Ishikawa (cell line): ENCODE results near the gene HTRA3.

Experiments
- CREB1 ChIP-seq: IDR thresholded peaks from 2 replicates; pipeline ENCODE4 v1.6.1; 2012; ENCODE audit warnings: low read depth
- EP300 ChIP-seq: IDR thresholded peaks from 2 replicates; pipeline ENCODE4 v1.6.1; 2012; ENCODE audit warnings: borderline replicate concordance
- FOXM1 ChIP-seq: IDR thresholded peaks from 2 replicates; pipeline ENCODE4 v1.6.1; 2012; ENCODE audit warnings: low read depth, borderline replicate concordance
- RAD21 ChIP-seq: IDR thresholded peaks from 2 replicates; pipeline ENCODE4 v1.6.1; 2012; ENCODE audit warnings: low read depth

DNA sequence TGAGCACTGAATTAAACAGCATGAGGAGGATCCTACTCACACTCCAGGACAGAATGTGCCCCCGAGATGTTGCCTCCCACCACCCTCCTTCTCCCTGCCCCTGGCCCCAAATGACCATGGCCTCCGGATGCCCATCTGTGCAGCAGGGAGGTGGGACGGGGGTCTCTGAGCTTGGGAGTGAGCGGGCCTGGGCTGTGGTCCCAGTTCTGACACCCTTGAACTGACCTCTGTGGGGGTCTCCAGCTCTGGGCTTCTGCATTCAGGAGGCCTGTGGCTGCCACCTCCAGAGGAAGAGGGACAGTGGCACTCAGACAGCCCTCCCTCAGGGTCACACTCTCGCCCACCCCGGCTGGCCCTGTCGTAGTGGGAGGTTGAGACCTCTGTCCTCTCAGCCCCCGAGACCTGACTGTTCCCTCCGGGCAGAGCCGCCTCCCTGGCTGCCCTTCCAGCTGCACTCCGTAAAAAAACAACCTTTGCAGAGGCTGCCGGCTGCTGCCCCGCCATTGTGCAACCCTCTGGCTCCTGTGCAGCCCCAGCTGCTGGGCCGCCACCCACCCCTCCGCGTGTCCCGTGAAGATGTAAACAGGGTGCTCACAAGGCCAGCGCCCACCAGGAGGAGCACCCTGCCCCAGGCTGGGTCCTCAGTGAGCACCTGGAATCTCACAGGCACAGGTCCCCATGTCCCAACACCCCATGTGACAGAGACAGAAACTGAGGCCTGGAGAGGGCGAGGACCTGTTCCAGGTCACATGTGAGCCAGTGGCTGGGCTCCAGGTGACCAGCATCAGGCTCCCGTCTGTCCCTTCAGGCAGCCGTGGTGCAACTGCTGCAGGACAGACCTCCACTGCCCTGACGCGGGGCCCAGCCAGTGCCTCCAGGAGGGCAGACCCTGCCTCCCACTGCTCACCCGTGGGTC lies 39.6 kb downstream of the HTRA3 start:
- no peak for TF ChIP-seq CREB1
- TF ChIP-seq FOXM1 = no peak
- TF ChIP-seq RAD21 = no peak
- no peak for TF ChIP-seq EP300
